RWPE2 (cell line): ENCODE measurements around the gene THY1.
"Not testable (repeated sequence)": the region's sequence is repeated elsewhere in the genome, so short reads cannot be mapped to it uniquely, and the experiment has no call there.

Experiments
- ATAC-seq: fragments of 200-7000 bp; cut with Tn5 transposase; 3 replicates; pipeline ENCODE4 v1.9.1; 2021; ENCODE audit warnings: low read depth
- DNase-seq: peaks from one replicate; pipeline ENCODE4 v3.0.0-alpha.2; 2020; ENCODE audit warnings: low spot score
- H3K27ac ChIP-seq: fragments of 450-650 bp; 2 replicates; pipeline ENCODE4 v1.5.1; 2017; ENCODE audit warnings: mild to moderate bottlenecking; ENCODE audit not compliant: poor library complexity, severe bottlenecking
- H3K27me3 ChIP-seq: fragments of 250-450 bp; sonication (Bioruptor Pico); 2 replicates; pipeline ENCODE4 v1.5.1; 2021; ENCODE audit warnings: mild to moderate bottlenecking, moderate library complexity; ENCODE audit not compliant: insufficient read depth, poor library complexity, severe bottlenecking
- H3K36me3 ChIP-seq: fragments of 250-450 bp; sonication (Bioruptor Pico); 2 replicates; pipeline ENCODE4 v1.5.1; 2020; ENCODE audit warnings: low read depth, mild to moderate bottlenecking, moderate library complexity
- H3K4me1 ChIP-seq: fragments of 250-450 bp; sonication (Bioruptor Pico); 2 replicates; pipeline ENCODE4 v1.5.1; 2021; ENCODE audit warnings: mild to moderate bottlenecking, moderate library complexity; ENCODE audit not compliant: insufficient read depth, poor library complexity, severe bottlenecking
- H3K4me3 ChIP-seq: fragments of 250-450 bp; sonication (Bioruptor Pico); 2 replicates; pipeline ENCODE4 v1.5.1; 2021; ENCODE audit warnings: mild to moderate bottlenecking, moderate library complexity; ENCODE audit not compliant: severe bottlenecking
- H3K9me3 ChIP-seq: fragments of 250-450 bp; sonication (Bioruptor Pico); 2 replicates; pipeline ENCODE4 v1.5.1; 2021; ENCODE audit warnings: mild to moderate bottlenecking, moderate library complexity; ENCODE audit not compliant: severe bottlenecking
- CTCF ChIP-seq: fragments of 450-650 bp; IDR thresholded peaks from one replicate; pipeline ENCODE4 v1.5.1; 2017; ENCODE audit warnings: mild to moderate bottlenecking, moderate library complexity; ENCODE audit not compliant: poor library complexity, severe bottlenecking

THY1 gene

GRCh38 chr11:119459293-119459976 lies 36.5 kb upstream of the THY1 start:
- no peak overlapping the region for H3K4me3 ChIP-seq
- DNase-seq (no peak), ATAC-seq (no peak)
- no peak for TF ChIP-seq CTCF
- no peaks in the 10 kb centered on the region for H3K36me3 ChIP-seq
- H3K27ac ChIP-seq = no peak overlapping the region
- H3K4me1 ChIP-seq = no peaks in the 10 kb centered on the region
- no peaks in the 10 kb centered on the region for H3K27me3 ChIP-seq
- H3K9me3 ChIP-seq = no peaks in the 10 kb centered on the region

GRCh38 chr11:119455708-119456107 lies 32.7 kb upstream of the THY1 start:
- not testable (repeated sequence) for H3K4me3 ChIP-seq, H3K36me3 ChIP-seq, H3K27me3 ChIP-seq, DNase-seq, H3K4me1 ChIP-seq, H3K9me3 ChIP-seq, H3K27ac ChIP-seq, ATAC-seq

- not testable (repeated sequence) for H3K36me3 ChIP-seq, H3K27me3 ChIP-seq, H3K4me3 ChIP-seq, H3K4me1 ChIP-seq, H3K27ac ChIP-seq, DNase-seq, H3K9me3 ChIP-seq, ATAC-seq
Measured at GRCh38 chr11:119455241-119455640, 32.3 kb upstream of the THY1 start.

GRCh38 chr11:119453881-119454280 lies 30.9 kb upstream of the THY1 start:
- DNase-seq (no peak), ATAC-seq (no peak)
- H3K27ac ChIP-seq = no peak overlapping the region
- TF ChIP-seq CTCF = no peak
- no peaks in the 10 kb centered on the region for H3K4me1 ChIP-seq
- no peak overlapping the region for H3K4me3 ChIP-seq
- no peaks in the 10 kb centered on the region for H3K27me3 ChIP-seq
- no peaks in the 10 kb centered on the region for H3K9me3 ChIP-seq
- H3K36me3 ChIP-seq = no peaks in the 10 kb centered on the region

GRCh38 chr11:119450590-119451326 lies 27.8 kb upstream of the THY1 start:
- no peaks in the 10 kb centered on the region for H3K4me1 ChIP-seq
- DNase-seq = no peak
- H3K4me3 ChIP-seq = no peak overlapping the region
- no peak overlapping the region for H3K27ac ChIP-seq
- no peaks in the 10 kb centered on the region for H3K27me3 ChIP-seq
- no peak for ATAC-seq
- no peaks in the 10 kb centered on the region for H3K36me3 ChIP-seq
- TF ChIP-seq CTCF = no peak
- H3K9me3 ChIP-seq = no peaks in the 10 kb centered on the region

- Histone ChIP-seq H3K27me3 (no peaks in the 10 kb centered on the region), H3K9me3 (no peaks in the 10 kb centered on the region), H3K36me3 (no peaks in the 10 kb centered on the region), H3K4me3 (no peak overlapping the region), H3K4me1 (no peaks in the 10 kb centered on the region), H3K27ac (no peak overlapping the region)
- TF ChIP-seq CTCF = no peak
- DNase-seq = no peak
- no peak for ATAC-seq
Measured at GRCh38 chr11:119449498-119449897, 26.5 kb upstream of the THY1 start.
